Measurements from ENCODE around the gene PDCD11. TPM values are rescaled to one million over a fixed set of nuclear protein-coding genes. Genes with fewer than 3 reads are reported as not detected.

Gene PDCD11
- polyA plus RNA-seq, 1 donor from 2014 or later: 15.3 TPM

DNA sequence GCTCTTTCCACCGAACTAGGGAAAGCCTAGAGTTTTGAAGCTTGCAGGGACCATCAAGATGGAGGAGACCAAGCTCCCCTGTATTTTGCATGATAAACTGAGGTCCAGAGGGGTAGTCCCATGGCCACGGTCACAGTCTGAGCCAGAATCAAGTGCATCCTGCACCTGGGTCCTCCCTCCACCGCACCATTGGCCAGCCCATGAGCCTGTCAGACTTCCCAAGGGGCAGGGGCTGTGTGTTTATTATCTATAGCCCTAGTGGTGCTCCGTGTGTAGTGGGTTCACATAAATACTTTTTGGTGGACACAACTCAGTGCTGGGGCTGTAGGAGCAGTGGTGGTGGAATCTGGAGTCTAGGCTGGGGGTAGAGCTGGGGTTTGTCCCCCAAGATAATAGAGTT is 79.0 kb downstream of the PDCD11 start:
- Histone ChIP-seq H3F3A (ENCODE audit: insufficient read depth, low read length, poor library complexity, severe bottlenecking) (no peaks in the 10 kb centered on the region), H3K9ac (ENCODE audit: low read length) (no peak overlapping the region), H3K27me3 (ENCODE audit: insufficient read depth, low read depth, low read length) (no peaks in the 10 kb centered on the region), H3K4me3 (ENCODE audit: low read length) (no peak overlapping the region), H3K79me2 (replicated peaks; ENCODE audit: insufficient read depth, low read length) (no peaks in the 10 kb centered on the region), H4K20me1 (ENCODE audit: insufficient read depth) (no peaks in the 10 kb centered on the region), H3K9me3 (ENCODE audit: low read length) (no peaks in the 10 kb centered on the region), H2AFZ (ENCODE audit: low read depth, low read length) (no peak overlapping the region), H3K9me2 (ENCODE audit: insufficient read depth, low read length) (no peaks in the 10 kb centered on the region), H3K27ac (ENCODE audit: low read length) (no peak overlapping the region), H3K36me3 (ENCODE audit: insufficient read depth, low read length) (no peaks in the 10 kb centered on the region), H3K4me2 (ENCODE audit: low read length) (no peak overlapping the region)
- no peak for TF ChIP-seq EP300 (conservative IDR thresholded peaks at IDR 0.05; ENCODE audit: poor library complexity, severe bottlenecking)
- no peak for TF ChIP-seq EZH2 (IDR thresholded peaks at IDR 0.05; ENCODE audit: borderline replicate concordance, insufficient read depth, low read length, poor library complexity, severe bottlenecking)
- TF ChIP-seq, protein P1, sequence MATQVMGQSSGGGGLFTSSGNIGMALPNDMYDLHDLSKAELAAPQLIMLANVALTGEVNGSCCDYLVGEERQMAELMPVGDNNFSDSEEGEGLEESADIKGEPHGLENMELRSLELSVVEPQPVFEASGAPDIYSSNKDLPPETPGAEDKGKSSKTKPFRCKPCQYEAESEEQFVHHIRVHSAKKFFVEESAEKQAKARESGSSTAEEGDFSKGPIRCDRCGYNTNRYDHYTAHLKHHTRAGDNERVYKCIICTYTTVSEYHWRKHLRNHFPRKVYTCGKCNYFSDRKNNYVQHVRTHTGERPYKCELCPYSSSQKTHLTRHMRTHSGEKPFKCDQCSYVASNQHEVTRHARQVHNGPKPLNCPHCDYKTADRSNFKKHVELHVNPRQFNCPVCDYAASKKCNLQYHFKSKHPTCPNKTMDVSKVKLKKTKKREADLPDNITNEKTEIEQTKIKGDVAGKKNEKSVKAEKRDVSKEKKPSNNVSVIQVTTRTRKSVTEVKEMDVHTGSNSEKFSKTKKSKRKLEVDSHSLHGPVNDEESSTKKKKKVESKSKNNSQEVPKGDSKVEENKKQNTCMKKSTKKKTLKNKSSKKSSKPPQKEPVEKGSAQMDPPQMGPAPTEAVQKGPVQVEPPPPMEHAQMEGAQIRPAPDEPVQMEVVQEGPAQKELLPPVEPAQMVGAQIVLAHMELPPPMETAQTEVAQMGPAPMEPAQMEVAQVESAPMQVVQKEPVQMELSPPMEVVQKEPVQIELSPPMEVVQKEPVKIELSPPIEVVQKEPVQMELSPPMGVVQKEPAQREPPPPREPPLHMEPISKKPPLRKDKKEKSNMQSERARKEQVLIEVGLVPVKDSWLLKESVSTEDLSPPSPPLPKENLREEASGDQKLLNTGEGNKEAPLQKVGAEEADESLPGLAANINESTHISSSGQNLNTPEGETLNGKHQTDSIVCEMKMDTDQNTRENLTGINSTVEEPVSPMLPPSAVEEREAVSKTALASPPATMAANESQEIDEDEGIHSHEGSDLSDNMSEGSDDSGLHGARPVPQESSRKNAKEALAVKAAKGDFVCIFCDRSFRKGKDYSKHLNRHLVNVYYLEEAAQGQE (IDR thresholded peaks at IDR 0.05; ENCODE audit: borderline replicate concordance): no peak
- TF ChIP-seq TAF1 (IDR thresholded peaks at IDR 0.05; ENCODE audit: low read depth): no peak
- no peak for TF ChIP-seq RAD21 (conservative IDR thresholded peaks at IDR 0.05)
- no peak for TF ChIP-seq POLR2AphosphoS5 (IDR thresholded peaks at IDR 0.05)
- TF ChIP-seq SMC3 (conservative IDR thresholded peaks at IDR 0.05; ENCODE audit: poor library complexity): no peak
- TF ChIP-seq, protein P2, sequence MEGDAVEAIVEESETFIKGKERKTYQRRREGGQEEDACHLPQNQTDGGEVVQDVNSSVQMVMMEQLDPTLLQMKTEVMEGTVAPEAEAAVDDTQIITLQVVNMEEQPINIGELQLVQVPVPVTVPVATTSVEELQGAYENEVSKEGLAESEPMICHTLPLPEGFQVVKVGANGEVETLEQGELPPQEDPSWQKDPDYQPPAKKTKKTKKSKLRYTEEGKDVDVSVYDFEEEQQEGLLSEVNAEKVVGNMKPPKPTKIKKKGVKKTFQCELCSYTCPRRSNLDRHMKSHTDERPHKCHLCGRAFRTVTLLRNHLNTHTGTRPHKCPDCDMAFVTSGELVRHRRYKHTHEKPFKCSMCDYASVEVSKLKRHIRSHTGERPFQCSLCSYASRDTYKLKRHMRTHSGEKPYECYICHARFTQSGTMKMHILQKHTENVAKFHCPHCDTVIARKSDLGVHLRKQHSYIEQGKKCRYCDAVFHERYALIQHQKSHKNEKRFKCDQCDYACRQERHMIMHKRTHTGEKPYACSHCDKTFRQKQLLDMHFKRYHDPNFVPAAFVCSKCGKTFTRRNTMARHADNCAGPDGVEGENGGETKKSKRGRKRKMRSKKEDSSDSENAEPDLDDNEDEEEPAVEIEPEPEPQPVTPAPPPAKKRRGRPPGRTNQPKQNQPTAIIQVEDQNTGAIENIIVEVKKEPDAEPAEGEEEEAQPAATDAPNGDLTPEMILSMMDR (IDR thresholded peaks at IDR 0.05; ENCODE audit: poor library complexity, severe bottlenecking): no peak
- no peak for TF ChIP-seq MXI1 (conservative IDR thresholded peaks at IDR 0.05; ENCODE audit: poor library complexity, severe bottlenecking)

DNA sequence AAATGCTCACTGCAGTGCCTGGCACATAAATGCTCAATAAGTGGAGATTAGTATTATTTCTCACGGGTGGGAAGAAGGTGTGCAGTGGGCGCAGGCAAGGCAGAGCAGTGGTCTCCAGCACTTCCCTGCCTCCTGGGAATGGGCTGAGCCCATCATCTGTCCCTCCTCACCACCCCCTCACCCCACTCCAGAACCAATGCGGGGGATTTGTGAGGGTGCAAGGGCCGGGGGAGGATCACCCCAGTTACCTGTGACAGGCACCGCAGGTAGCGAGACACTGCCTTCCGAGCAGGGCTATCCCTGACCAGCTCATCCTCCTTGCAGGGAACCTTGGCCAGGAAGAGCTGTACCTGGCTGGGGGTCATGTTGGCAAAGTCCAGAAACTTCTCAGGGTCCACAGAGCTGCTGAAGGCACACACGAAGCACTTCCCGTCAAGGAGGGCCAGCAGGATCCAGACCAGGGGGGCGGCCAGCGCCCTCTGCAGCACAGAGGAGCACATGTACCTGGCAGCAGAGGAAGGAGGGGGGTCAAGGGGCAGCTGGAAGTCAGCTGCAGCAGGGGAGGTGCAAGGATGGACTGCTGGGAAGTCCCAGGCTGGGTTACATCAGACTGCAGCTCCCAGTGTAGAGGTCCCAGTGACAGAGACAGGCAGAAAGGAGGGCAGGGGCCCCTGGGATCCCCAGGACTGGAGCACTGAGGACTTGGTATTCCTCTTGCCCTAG is 79.8 kb downstream of the PDCD11 start:
- Histone ChIP-seq H3K9me3 (ENCODE audit: low read length) (no peaks in the 10 kb centered on the region), H3K36me3 (ENCODE audit: insufficient read depth, low read length) (no peaks in the 10 kb centered on the region), H3K27me3 (ENCODE audit: insufficient read depth, low read depth, low read length) (no peaks in the 10 kb centered on the region), H3K9me2 (ENCODE audit: insufficient read depth, low read length) (no peaks in the 10 kb centered on the region), H3K79me2 (replicated peaks; ENCODE audit: insufficient read depth, low read length) (no peaks in the 10 kb centered on the region), H3K4me2 (ENCODE audit: low read length) (no peak overlapping the region), H3F3A (ENCODE audit: insufficient read depth, low read length, poor library complexity, severe bottlenecking) (no peaks in the 10 kb centered on the region), H3K9ac (ENCODE audit: low read length) (no peak overlapping the region), H4K20me1 (ENCODE audit: insufficient read depth) (no peaks in the 10 kb centered on the region), H3K27ac (ENCODE audit: low read length) (no peak overlapping the region), H3K4me3 (ENCODE audit: low read length) (no peak overlapping the region), H2AFZ (ENCODE audit: low read depth, low read length) (no peak overlapping the region)
- TF ChIP-seq EP300 (conservative IDR thresholded peaks at IDR 0.05; ENCODE audit: poor library complexity, severe bottlenecking): no peak
- TF ChIP-seq, protein P1 (IDR thresholded peaks at IDR 0.05; ENCODE audit: borderline replicate concordance): no peak
- TF ChIP-seq POLR2AphosphoS5 (IDR thresholded peaks at IDR 0.05): no peak
- TF ChIP-seq EZH2 (IDR thresholded peaks at IDR 0.05; ENCODE audit: borderline replicate concordance, insufficient read depth, low read length, poor library complexity, severe bottlenecking): no peak
